ENCODE measurements around the gene CFTR. TPM values are rescaled to one million over a fixed set of nuclear protein-coding genes. Genes with fewer than 3 reads are reported as not detected.

The CFTR gene
- total RNA-seq, 4 donors from 2014 or later = not detected

DNA sequence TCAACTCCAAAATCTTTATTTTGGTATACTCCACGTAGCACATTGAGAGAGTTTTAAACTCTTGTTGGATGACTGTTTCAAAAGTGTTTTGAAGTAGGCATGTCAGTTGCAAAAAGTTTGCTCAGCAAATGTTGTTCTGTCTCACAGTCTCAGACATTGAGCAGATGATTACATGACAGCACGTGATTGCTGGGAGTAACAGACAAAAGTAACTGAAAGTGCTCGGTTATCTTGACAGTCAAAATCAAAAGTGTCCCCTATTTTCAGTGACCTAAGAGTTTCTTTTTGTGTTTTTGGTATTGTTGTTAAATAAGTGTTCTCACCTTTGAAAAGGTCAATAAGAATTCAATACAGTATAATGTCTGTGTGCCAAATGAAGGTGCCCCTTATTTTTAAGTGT lies 84.3 kb downstream of the CFTR start:
- Histone ChIP-seq H3K36me3 (no peaks in the 10 kb centered on the region), H3K27me3 (no peaks in the 10 kb centered on the region), H3K27ac (no peak overlapping the region), H3K4me1 (no peaks in the 10 kb centered on the region), H3K4me3 (replicated peaks in 1 of 3) (no peak overlapping the region), H3K9me3 (no peaks in the 10 kb centered on the region)
- intact Hi-C loops (cut with DNase I) = no loop called here
- DNase-seq = no peak
- TF ChIP-seq, protein P1, sequence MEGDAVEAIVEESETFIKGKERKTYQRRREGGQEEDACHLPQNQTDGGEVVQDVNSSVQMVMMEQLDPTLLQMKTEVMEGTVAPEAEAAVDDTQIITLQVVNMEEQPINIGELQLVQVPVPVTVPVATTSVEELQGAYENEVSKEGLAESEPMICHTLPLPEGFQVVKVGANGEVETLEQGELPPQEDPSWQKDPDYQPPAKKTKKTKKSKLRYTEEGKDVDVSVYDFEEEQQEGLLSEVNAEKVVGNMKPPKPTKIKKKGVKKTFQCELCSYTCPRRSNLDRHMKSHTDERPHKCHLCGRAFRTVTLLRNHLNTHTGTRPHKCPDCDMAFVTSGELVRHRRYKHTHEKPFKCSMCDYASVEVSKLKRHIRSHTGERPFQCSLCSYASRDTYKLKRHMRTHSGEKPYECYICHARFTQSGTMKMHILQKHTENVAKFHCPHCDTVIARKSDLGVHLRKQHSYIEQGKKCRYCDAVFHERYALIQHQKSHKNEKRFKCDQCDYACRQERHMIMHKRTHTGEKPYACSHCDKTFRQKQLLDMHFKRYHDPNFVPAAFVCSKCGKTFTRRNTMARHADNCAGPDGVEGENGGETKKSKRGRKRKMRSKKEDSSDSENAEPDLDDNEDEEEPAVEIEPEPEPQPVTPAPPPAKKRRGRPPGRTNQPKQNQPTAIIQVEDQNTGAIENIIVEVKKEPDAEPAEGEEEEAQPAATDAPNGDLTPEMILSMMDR (IDR thresholded peaks at IDR 0.05) = no peak
- no peak for TF ChIP-seq POLR2A (IDR thresholded peaks at IDR 0.05)
- 63 to 64% methylated on average over 3 of the region's 3 CpGs for WGBS, 2 donors

DNA sequence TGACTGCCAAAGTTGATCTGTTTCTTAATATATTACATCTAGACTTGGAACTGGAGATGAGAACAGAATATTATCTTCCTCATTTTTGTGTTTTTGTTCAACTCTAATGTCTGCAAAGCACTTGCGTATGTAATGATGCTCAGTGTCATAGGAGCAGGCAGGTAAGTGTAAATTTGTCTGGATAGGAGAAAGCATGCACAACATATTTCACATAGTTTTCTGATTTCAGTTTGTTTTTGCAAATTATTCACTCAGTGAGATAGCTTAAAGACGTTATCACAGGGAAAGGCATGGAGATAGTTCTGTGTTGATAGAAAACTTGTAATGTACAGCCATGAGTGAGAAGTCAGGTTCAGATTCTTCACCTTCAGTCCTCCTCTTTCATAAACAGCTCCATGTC lies 84.8 kb downstream of the CFTR start:
- Histone ChIP-seq H3K9me3 (no peaks in the 10 kb centered on the region), H3K27ac (no peak overlapping the region), H3K36me3 (no peaks in the 10 kb centered on the region), H3K27me3 (no peaks in the 10 kb centered on the region), H3K4me1 (no peaks in the 10 kb centered on the region), H3K4me3 (replicated peaks in 1 of 3) (no peak overlapping the region)
- WGBS, 2 donors = 77 to 79% methylated on average over 2 of the region's 2 CpGs
- TF ChIP-seq, protein P1 (IDR thresholded peaks at IDR 0.05) = no peak
- TF ChIP-seq POLR2A (IDR thresholded peaks at IDR 0.05) = no peak
- DNase-seq = no peak
- intact Hi-C loops (cut with DNase I) = no loop called here

DNA sequence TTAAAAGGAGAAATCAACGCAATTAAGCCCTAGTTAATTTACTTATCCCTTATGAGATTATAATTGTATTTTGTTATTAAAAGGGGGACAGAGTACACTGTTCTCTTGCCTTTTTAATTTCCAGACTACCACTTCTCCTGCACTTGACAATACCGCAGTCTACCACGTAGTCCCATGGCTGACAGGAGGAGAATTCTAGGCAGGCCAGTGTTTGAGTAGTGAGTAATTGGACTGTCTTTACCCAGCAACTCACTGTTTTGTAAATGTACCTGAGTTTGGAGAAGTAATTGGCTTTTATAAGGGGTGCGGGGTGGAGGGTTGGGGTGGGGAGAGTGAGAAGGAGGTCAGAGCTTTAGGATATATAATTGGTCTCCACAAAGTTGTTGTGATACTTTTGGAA lies 85.4 kb downstream of the CFTR start:
- H3K27ac ChIP-seq = no peak overlapping the region
- no peaks in the 10 kb centered on the region for H3K36me3 ChIP-seq
- no peak overlapping the region for H3K4me3 ChIP-seq (replicated peaks in 1 of 3)
- TF ChIP-seq POLR2A (IDR thresholded peaks at IDR 0.05) = no peak
- no peaks in the 10 kb centered on the region for H3K9me3 ChIP-seq
- no peaks in the 10 kb centered on the region for H3K27me3 ChIP-seq
- DNase-seq = no peak
- intact Hi-C loops (cut with DNase I) = no loop called here
- H3K4me1 ChIP-seq = no peaks in the 10 kb centered on the region
- WGBS, 2 donors = 74 to 80% methylated on average over 4 of the region's 4 CpGs

DNA sequence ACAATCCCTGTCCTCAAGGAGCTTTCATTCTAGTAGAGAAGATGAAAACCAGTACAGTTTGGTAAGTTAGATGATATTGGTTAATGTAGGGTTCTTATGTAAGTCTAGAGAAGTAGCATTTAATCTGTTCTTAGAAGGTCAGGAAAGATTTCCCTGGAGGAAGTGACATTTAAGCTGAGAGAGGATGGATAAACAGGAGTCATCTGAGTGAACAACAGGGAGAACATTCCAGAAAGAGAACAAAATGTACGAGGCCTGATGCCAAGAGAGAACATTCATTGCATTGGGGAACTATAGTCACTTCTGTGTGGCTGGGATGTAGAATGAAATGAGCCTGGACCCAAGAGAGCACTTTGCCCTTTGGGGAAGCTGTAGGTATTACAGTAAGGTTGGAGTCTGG lies 88.0 kb downstream of the CFTR start:
- no peak for TF ChIP-seq POLR2A (IDR thresholded peaks at IDR 0.05)
- TF ChIP-seq, protein P1 (IDR thresholded peaks at IDR 0.05) = no peak
- no peak for DNase-seq
- H3K4me3 ChIP-seq (replicated peaks in 1 of 3) = no peak overlapping the region
- H3K9me3 ChIP-seq = no peaks in the 10 kb centered on the region
- no peaks in the 10 kb centered on the region for H3K36me3 ChIP-seq
- no peak overlapping the region for H3K27ac ChIP-seq
- H3K27me3 ChIP-seq = no peaks in the 10 kb centered on the region
- H3K4me1 ChIP-seq = no peaks in the 10 kb centered on the region
- 70 to 72% methylated on average over 1 of the region's 1 CpG for WGBS, 2 donors
- intact Hi-C loops (cut with DNase I) = no loop called here

DNA sequence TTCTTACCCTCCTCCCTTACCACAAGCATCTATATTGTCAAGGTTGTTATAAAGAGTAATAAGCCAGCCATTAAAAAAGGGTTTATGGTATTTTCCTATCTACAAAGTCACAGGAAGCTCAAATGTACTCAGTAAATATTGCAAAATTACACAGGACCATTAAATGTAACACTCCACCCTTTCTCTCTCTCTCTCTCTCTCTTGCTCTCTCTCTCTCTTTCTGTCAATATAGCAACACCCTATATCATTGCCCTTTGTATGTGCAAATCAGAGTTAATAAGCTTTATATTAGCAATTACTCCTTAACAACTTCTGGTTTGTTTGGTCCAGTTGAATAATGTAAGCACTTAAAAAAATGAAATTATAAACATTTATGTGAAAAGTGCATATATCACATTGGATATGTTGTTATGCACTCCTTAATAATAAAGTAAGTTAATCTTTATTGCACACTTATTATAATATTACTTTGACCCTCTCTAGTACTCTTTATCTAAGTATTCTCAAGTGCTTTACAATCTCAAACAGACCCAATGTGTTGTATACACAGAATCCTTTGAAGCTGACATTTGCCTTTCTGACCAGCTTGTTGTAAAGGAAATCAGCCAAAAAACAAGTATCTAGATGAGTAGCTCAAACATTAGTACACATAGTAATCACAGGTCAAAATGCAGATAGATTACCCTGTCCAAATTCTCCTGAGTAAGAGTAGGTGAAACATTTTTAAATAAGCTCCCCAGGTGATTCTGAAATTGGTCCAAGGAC lies 93.2 kb downstream of the CFTR start:
- Histone ChIP-seq H3K4me3 (replicated peaks in 1 of 3) (no peak overlapping the region), H3K4me1 (no peaks in the 10 kb centered on the region), H3K9me3 (no peaks in the 10 kb centered on the region), H3K27ac (no peak overlapping the region), H3K27me3 (no peaks in the 10 kb centered on the region), H3K36me3 (no peaks in the 10 kb centered on the region)
- intact Hi-C loops (cut with DNase I) = no loop called here
- TF ChIP-seq POLR2A (IDR thresholded peaks at IDR 0.05) = no peak
- TF ChIP-seq, protein P1 (IDR thresholded peaks at IDR 0.05) = no peak
- no peak for DNase-seq

Measured in thyroid gland (tissue), 4 donors.